Forelimb muscle (tissue), 1 donor: Measurements from ENCODE around the gene HMG20B. TPM values are rescaled to one million over a fixed set of nuclear protein-coding genes. Genes with fewer than 3 reads are reported as not detected.
"Not testable (repeated sequence)": the region's sequence is repeated elsewhere in the genome, so short reads cannot be mapped to it uniquely, and the experiment has no call there.

Experiments used
- DNase-seq: peaks from one replicate; pipeline ENCODE4 v3.0.0-alpha.2; 2013; ENCODE audit warnings: low read depth
- polyA plus RNA-seq: library from polyadenylated mRNA; unstranded; fragments of 120-200 nt; gene quantifications from one replicate; pipeline ENCODE4 v1.2.1, GENCODE V29; 2013; ENCODE audit not compliant: insufficient read length

HMG20B gene
- polyA plus RNA-seq, 1 donor: 34.1 TPM

DNA sequence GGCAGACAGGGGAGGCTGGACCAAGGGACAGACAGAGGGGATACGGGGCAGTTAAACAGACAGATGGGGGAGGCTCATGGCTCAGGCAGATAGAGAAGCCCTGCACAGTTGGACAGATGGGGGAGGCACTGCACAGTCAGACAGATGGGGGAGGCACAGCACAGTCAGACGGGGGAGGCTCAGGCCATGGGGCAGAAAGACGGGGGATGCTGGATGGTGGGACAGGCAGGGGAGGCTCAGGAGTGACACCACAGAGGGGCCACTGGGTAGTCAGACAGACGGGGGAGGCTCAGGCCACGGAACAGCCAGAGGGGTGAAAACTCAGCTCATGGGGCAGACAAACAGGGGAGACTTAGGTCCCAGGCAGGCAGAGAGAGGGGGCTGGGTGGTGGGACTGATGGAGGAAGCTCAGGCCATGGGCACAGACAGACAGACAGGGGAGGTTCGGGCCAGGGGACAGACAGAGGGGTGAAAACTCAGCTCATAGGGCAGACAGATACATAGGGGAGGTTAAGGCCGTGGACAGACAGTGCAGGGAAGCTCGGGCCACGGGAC is 16.2 kb upstream of the HMG20B start:
- no peak for DNase-seq

DNA sequence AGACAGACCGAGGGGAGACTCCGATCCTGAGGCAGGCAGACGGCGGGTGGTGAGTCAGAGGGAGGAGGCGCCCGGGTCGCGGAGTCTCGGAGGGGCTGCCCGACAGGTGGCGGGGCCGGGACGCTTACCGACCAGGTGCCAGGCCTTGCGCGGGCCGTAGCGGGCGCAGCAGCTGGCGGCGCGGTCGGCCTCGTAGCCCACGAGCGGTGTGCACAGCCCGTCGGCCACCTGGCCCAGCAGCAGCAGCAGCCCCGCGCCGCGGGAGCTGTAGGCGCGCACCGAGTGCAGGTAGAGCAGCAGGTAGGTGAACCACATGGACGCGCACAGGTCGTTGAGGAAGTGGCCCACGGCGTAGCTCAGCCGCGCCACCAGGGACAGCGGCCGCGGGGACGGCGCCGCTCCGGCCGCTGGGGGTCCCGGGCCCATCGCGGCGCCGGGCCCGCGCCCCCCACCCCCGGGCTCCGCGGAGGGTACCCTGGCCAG is 15.7 kb upstream of the HMG20B start:
- no peak for DNase-seq

DNA sequence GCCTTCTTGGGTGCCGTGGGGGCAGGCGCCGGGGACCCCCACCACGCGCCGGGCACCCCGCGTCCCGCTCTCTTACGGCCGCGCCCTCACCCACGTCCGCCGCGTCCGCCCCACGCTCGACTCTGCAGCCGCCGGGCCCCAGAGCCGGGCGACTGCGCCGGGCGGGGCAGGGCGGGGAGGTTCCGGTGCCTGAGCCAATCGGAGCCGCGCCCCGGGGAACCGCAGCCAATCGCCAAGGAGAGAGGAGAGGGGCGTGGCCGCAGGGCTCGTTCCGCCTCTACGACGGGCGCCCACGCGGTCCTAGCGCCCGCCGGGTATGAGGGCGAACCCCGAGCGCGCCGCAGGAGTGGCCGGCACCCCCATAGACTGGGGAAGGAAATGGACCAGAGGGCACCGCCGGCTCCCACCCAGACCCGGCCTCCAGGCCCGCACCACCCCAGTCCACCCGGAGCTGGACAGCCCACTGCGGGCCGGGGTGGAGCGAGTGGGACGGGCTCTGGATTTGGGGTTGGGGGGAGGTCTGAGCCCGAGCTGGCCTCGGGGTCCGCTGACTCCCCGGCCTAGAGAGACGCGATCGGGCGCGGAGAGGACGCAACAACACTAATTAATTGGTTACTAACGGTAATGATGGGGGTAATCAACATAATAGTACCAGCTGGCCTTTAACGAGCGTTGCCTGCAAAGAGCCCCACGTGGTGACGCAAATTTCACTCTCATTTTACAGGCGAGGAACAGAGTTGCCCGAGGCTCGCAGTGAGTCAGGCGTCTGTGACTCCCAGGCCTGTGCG is 15.1 kb upstream of the HMG20B start, which contains the start of gene MFSD12:
MFSD12 (minus strand) TSS at position 126 of the 788 bp plus-strand sequence. CDS start 183 bp downstream, outside the sequence.
- DNase-seq: peak; percentile 80

DNA sequence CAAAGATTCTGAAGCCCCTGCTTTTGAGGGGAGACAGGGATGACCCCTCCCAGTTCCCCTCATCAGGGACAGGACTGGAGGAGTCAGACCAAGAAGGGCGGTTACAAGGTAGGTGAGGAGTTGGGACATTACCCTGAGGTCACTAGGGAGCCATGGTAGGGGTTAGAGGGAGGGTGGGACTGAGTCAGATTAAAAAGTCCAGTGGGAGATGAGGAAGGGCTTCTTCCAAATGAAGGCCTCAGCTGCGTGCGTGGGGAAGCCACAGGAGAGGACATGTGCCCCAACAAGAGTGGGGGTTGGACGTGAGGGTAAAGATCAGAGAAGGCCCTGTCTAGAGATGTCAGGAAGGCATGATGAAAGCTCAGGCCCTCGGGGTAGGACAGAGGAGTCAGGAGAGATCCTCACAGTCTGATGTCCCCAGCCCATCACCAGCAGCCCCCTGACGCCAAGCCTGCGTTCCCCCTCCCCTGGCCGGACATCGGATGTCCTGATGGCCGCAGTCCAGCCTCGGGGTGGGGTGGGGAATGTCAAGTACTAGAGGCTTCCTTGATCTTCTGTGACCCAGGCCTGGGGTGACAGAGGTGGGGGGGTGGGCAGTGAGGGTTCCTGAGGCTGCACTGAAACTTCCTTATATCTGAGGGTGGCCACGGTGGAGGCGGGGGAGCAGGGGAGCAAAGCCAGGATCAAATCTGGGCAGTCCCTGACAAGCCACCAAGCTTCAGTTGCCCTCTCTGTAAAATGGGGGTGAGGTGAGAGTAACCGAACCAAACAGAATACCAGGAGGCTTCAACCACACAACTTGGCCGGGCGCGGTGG is 8.8 kb upstream of the HMG20B start:
- DNase-seq: no peak

DNA sequence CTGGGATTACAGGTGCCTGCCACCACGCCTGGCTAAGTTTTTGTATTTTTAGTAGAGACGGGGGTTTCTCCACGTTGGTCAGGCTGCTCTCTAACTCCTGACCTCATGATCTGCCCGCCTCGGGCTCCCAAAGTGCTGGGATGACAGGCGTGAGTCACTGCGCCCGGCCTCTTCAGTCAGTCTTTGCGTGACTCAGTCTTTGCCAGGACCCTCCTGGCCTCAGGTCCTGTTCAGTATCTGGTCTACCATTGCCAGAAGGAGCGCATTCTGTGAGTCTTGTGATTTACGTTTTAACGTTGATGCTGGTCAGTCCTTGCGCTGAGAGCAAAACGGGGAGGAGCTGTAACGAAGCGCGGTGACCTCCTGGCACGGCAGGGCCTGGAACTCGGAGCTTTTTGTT is 7.6 kb upstream of the HMG20B start:
- no peak for DNase-seq

DNA sequence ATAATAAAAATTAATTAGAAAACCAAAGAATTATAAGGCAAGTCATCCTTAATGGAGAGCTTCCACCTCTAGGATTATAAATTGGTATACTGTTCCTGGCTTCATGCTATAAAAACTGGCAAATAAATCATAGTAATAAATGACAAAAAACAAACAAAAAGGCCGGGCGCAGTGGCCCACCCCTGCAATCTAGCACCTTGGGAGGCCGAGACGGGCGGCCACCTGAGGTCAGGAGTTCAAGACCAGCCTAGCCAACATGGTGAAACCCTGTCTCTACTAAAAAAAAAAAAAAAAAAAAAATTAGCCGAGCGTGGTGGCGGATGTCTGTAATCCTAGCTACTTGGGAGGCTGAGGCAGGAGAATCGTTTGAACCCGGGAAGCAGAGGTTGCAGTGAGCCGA is 2.7 kb upstream of the HMG20B start:
- DNase-seq: not testable (repeated sequence)

DNA sequence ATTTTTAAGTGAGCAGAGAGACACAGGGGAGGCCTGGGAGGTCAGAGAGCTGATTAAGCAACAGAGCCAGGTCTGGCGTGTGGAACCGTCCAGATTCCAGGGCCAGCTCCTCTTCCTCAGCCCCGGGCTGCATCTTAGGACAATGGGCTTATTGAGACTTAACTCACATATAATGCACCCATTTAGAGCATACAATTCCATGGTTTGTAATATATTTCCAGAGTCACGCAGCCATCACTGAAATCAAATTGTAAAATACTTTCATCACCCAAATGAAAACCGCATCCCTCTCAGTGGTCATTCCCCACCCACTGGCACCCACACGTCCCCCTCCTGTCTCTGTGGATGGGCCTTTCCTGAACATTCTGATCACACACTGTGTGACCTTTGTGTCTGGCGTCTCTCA is 2.1 kb upstream of the HMG20B start:
- no peak for DNase-seq

DNA sequence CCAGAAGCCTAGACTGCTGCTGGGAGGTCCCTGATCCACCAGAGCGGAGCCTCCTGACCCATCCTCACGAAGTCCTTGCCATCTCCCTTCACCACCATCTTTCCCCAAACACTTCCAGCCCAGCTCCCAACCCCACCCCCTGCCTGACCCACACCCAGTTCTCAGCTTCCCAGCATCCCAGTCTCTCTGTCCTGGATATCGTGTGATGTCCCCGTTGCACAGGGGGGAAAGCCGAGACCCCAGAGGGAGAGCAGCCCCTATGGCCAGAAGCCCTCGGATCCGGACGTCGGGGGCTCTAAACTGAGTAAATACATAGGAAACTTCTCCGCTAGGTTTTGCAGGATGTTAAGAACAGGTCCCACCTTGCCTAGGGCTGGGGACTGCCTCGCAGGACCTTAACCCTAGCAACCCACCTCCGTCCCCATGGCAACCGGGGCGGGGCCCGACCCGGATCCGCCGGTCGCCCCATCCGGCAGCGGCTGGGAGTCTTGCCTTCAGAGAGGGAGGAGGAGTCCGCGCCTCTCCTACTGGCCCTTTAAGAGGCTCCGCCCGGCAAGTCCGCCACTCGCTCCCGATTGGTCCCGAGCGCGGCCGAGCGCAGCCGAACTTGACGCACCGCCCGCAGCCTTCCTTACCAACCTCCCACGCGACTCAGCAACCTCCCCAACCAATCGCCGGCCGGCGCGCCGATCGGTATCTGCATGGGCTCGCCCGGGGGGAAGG is 451 bp upstream of the HMG20B start:
- DNase-seq: peak; percentile 97

DNA sequence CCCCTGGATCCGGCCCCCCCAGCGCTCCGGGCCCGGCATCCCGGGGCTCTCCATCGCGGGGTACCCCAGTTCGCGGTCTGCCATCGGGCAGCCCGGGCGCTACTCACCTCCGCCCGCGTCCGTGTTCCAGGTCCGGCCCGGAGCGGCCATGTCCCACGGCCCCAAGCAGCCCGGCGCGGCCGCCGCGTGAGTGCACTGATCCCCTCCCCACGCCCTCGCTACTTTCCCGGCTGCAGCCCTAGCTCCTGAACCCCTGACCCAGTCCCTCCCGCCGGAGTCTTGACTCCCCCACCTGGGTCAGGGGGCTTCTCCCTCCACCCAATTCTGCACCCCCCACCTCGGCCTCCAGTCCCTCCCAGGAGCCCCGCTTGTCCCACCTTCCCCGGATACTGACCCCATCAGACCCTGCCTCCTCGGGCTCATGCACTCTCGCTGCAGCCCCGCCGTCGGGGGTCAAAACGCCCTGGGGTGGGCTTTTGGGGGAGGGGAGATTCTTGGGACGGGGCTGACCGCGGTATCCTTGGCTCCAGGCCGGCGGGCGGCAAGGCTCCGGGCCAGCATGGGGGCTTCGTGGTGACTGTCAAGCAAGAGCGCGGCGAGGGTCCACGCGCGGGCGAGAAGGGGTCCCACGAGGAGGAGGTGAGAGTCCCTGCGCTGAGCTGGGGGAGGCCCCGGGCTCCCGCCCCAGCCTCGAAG is 566 bp downstream of the HMG20B start:
- no peak for DNase-seq

DNA sequence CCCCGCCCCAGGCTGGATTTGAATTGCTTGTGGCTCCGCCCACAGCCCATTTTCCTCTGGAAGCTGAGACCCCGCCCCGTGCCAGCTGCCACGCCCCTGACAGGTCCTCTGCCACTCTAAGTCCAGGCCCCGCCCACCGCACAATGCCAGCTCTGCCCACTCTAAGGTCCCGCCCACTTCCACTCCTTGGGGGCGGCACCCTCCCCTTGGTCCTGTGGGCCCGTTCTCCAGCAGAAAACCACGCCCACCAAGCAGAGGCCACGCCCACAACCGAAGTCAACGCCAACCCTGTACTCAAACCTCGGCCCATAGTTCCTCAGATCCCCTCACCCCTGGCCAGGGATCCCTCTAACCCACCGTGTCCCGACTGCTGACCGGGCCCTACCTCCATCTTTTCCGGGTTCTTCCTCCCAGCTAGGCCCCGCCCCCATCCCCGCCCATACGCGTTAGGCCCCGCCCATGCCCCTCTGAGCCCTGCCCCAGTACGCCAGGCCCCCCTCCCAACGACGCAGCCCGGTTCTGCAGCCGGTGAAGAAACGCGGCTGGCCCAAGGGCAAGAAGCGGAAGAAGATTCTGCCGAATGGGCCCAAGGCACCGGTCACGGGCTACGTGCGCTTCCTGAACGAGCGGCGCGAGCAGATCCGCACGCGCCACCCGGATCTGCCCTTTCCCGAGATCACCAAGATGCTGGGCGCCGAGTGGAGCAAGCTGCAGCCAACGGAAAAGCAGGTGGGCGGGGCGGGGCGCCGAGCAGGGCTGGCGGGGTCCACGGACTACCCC is 1.3 kb downstream of the HMG20B start:
- DNase-seq: no peak

DNA sequence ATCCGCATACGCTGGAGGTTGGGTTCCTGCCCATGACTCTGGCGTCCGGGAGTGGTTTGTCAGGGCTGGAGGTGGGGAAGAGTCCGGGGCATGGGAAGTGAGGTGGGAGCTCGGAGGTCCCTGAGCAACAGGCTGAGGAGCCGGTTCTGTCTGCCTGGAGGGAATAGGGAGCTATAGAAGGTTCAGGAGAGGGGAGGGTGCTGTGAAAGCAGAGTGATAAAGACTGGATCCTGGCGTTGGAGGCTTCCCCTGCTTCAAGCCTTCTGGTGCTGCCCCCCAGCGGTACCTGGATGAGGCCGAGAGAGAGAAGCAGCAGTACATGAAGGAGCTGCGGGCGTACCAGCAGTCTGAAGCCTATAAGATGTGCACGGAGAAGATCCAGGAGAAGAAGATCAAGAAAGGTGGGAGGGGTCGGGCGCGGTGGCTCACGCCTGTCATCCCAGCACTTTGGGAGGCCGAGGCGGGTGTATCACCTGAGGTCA is 2.6 kb downstream of the HMG20B start:
- DNase-seq: no peak

DNA sequence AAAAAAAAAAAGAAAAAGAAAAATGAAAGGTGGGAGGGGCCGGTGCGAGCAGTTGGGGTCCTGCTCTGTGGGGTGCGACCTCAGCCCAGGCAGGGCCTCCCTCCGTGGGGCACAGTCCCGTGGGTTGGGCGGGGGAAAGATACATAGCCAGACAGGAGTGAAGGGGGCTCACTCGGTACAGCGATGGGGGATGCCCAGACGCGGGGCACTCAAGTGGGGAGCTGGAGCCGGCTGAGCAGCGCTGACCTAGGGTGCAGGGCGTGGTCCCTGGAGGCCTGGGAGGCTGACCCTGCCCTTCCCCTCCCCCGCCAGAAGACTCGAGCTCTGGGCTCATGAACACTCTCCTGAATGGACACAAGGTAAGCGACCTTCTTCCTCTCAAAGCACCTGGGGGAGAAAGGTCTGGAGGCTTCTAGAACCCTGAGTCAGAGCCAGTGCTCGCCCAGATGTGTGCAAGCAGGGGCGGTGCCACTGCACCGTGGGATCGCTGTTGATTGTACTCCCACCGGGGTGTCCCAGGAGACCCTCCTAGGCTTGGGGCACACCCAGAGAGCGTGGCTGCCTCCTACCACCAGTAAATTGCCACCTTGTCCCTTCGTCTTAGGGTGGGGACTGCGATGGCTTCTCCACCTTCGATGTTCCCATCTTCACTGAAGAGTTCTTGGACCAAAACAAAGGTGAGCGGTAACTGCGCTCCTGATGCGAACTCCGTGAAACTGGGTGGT is 3.4 kb downstream of the HMG20B start:
- no peak for DNase-seq

DNA sequence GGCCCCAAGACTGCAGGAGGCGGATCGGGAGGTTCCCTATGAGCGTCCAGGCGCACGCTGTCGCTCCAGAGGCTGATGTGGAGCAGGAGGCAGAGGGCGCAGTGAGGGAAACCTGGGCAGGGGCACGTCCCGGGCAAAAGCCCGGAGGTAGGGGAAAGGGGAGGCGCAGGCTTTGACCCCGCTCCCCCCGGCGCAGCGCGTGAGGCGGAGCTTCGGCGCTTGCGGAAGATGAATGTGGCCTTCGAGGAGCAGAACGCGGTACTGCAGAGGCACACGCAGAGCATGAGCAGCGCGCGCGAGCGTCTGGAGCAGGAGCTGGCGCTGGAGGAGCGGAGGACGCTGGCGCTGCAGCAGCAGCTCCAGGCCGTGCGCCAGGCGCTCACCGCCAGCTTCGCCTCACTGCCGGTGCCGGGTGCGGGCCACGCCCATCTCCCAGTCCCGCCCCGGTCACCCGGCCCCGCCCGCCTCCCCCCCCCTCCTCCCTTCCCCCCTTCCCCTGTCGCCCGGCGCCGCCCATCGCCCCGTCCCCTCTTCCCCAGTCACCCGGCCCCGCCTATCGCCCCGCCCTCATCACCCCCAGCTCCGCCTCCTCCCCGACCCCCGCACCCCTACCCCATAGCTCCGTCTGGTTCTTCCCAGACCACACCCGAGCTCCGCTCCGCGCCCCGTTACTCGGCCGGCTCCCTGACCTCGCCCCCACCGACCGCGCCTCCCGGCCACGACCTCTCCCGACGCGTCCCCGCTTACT is 4.1 kb downstream of the HMG20B start:
- DNase-seq: no peak

DNA sequence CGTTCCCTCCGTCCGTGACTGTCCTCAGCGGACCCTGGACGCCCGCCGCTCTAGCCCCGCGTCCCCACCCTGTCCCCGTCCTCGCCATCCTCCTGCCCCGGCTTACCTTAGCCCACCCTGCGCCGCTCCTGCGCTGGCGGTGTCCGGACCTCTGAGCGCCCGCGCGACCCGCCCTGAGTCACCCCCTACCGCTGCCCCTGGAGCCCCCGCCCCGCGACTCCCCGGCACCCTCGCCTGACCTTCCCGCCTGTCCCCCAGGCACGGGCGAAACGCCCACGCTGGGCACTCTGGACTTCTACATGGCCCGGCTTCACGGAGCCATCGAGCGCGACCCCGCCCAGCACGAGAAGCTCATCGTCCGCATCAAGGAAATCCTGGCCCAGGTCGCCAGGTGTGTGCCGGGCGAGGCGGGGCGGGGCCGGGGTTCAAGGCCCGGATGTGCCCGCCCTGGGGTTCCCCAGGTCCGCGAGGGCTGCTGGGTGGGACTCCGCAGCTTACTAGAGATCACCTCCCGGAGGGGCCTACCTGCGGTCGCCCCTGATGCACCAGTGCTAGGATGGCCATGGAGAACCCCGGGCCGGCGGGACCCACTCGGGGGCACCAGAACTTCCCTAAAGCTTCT is 5.1 kb downstream of the HMG20B start:
- DNase-seq: no peak

DNA sequence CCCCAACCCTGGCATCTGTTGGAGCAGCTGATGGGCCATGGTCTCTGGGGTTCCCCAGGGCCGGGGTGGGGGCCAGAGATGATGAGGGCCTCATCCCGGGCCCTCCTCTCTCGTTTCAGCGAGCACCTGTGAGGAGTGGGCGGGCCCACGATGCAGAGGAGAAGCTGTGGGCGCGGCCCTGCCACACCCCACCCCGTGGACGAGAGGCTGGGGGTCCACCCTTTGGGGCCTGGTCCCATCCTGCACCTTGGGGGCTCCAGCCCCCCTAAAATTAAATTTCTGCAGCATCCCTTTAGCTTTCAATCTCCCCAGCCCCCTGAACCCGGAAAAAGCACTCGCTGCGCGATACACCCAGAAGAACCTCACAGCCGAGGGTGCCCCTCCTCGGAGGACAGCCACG is 5.6 kb downstream of the HMG20B start:
- DNase-seq: no peak

DNA sequence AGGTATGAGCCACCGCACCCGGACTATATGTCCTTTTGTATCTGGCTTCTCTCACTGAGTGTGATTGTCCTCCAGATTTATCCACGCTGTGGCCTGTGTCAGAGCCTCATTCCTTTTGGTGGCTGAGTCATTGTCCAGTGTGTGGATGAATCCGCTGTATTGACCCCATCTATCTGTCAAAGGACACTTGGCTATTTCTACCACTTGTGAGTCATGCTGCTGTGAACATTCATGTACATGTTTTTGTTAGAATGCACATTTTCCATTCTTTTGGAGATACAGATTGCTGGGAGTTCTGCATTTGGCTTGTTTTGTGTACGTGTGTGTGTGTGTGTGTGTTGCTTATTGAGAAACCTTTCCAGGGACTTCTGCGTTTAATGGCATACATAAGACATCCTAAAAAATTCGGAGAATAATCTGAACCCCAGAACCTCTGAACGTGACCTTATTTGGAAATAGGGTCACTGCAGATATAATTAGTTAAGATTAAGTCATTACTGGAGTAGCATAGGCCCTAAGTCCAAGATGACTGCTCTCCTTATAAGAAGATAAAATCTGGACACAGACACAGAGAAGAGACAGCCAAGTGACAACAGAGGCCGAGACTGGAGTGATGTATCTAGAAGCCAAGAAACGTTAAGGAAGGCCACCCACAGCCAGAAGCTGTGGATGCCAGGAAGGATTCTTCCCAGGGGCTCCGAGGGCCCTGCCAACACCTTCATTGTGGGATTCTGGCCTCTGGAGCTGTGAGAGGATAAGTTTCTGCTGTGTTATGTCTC is 7.6 kb downstream of the HMG20B start:
- DNase-seq: peak; percentile 34

DNA sequence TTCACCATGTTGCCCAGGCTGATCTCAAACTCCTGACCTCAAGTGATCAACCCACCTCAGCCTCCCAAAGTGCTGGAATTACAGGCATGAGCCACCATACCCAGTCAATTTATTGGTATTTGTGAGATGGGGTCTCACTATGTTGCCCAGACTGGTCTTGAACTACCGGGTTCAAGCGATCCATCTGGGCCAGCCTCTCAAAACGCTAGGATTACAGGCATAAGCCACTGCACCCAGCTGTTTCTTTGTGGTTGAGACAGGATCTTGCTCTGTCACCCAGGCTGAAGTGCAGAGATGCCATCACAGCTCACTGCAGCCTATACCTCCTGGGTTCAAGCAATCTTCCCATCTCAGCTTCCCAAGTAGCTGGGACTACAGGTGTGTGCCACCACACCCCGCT is 9.0 kb downstream of the HMG20B start:
- not testable (repeated sequence) for DNase-seq
